Stimulated activated effector memory CD8-positive, alpha-beta T cell treated with anti-CD3 and anti-CD28 coated beads, Interleukin-12 subunit alpha, Interleukin-12 subunit beta, amount 100 ng/mL, for 72 hours (primary cell): ENCODE measurements around the gene IFIT2.

ENCODE experiments used
- ATAC-seq: fragments of 150-1000 bp; cut with Tn5 transposase; 2 replicates; pipeline ENCODE4 v1.10.0; 2021
- DNase-seq, 2 donors: peaks; one replicate each; pipeline ENCODE4 v3.0.0; 2021 to 2022; ENCODE audit warnings: low spot score in 2 of 2
- H3K27ac Mint-ChIP-seq: one replicate; pipeline ENCODE4 v1.8.0; 2022; ENCODE audit warnings: mild to moderate bottlenecking, mixed read lengths
- H3K36me3 Mint-ChIP-seq: one replicate; pipeline ENCODE4 v1.8.0; 2022; ENCODE audit warnings: mild to moderate bottlenecking, mixed read lengths
- H3K4me1 Mint-ChIP-seq: one replicate; pipeline ENCODE4 v1.8.0; 2022; ENCODE audit warnings: mixed read lengths
- H3K4me3 Mint-ChIP-seq: one replicate; pipeline ENCODE4 v1.8.0; 2022; ENCODE audit warnings: mild to moderate bottlenecking, mixed read lengths
- H3K9me3 Mint-ChIP-seq: one replicate; pipeline ENCODE4 v1.8.0; 2022; ENCODE audit warnings: mixed read lengths

Gene IFIT2

GRCh38 chr10:89296220-89296648 is 5.6 kb upstream of the IFIT2 start:
- ATAC-seq (no peak), DNase-seq (no peak)
- H3K9me3 Mint-ChIP-seq, result peaks cover 2% of the 10 kb centered on the region
- H3K4me3 Mint-ChIP-seq, result no peak overlapping the region
- no peak overlapping the region for H3K27ac Mint-ChIP-seq
- no peaks in the 10 kb centered on the region for H3K36me3 Mint-ChIP-seq
- peaks cover 18% of the 10 kb centered on the region for H3K4me1 Mint-ChIP-seq

GRCh38 chr10:89297356-89297755 is 4.5 kb upstream of the IFIT2 start:
- no peak overlapping the region for H3K27ac Mint-ChIP-seq
- H3K36me3 Mint-ChIP-seq, result no peaks in the 10 kb centered on the region
- peaks cover 2% of the 10 kb centered on the region for H3K9me3 Mint-ChIP-seq
- ATAC-seq (no peak), DNase-seq (no peak)
- no peak overlapping the region for H3K4me3 Mint-ChIP-seq
- peaks cover 29% of the 10 kb centered on the region for H3K4me1 Mint-ChIP-seq

- peaks cover 2% of the 10 kb centered on the region for H3K9me3 Mint-ChIP-seq
- peaks cover 32% of the 10 kb centered on the region for H3K4me1 Mint-ChIP-seq
- no peaks in the 10 kb centered on the region for H3K36me3 Mint-ChIP-seq
- ATAC-seq, result no peak
- no peak overlapping the region for H3K27ac Mint-ChIP-seq
- H3K4me3 Mint-ChIP-seq, result no peak overlapping the region
- DNase-seq, result no peak
Observed at GRCh38 chr10:89297791-89298190, 4.1 kb upstream of the IFIT2 start.

- H3K4me3 Mint-ChIP-seq, result no peak overlapping the region
Observed at GRCh38 chr10:89299031-89299430, 2.8 kb upstream of the IFIT2 start.

GRCh38 chr10:89301232-89301631 is 614 bp upstream of the IFIT2 start:
- Mint-ChIP-seq H3K9me3 (peaks cover 2% of the 10 kb centered on the region), H3K4me1 (peaks cover 34% of the 10 kb centered on the region), H3K36me3 (no peaks in the 10 kb centered on the region), H3K4me3 (peak overlapping the region; percentile 68), H3K27ac (peak overlapping the region; percentile 64)
- DNase-seq, result no peak
- peak; percentile 50 for ATAC-seq

More at GRCh38 chr10:89299031-89299430, 2.8 kb upstream of the IFIT2 start:
- H3K27ac Mint-ChIP-seq, result no peak overlapping the region
- ATAC-seq (no peak), DNase-seq (no peak)
- H3K9me3 Mint-ChIP-seq, result peaks cover 2% of the 10 kb centered on the region
- no peaks in the 10 kb centered on the region for H3K36me3 Mint-ChIP-seq
- H3K4me1 Mint-ChIP-seq, result peaks cover 44% of the 10 kb centered on the region

- ATAC-seq (no peak), DNase-seq (no peak)
- Mint-ChIP-seq H3K4me3 (peak overlapping the region; percentile 68), H3K36me3 (no peaks in the 10 kb centered on the region), H3K27ac (peak overlapping the region; percentile 64), H3K4me1 (peaks cover 34% of the 10 kb centered on the region), H3K9me3 (peaks cover 2% of the 10 kb centered on the region)
Observed at GRCh38 chr10:89302625-89303024, 779 bp downstream of the IFIT2 start.

GRCh38 chr10:89303161-89303560 is 1.3 kb downstream of the IFIT2 start:
- peaks cover 34% of the 10 kb centered on the region for H3K4me1 Mint-ChIP-seq
- H3K36me3 Mint-ChIP-seq, result no peaks in the 10 kb centered on the region
- DNase-seq (no peak), ATAC-seq (no peak)
- H3K27ac Mint-ChIP-seq, result no peak overlapping the region
- peak overlapping the region; percentile 68 for H3K4me3 Mint-ChIP-seq
- H3K9me3 Mint-ChIP-seq, result peaks cover 2% of the 10 kb centered on the region

- Mint-ChIP-seq H3K36me3 (no peaks in the 10 kb centered on the region), H3K4me3 (no peak overlapping the region), H3K4me1 (peaks cover 34% of the 10 kb centered on the region), H3K9me3 (no peaks in the 10 kb centered on the region), H3K27ac (no peak overlapping the region)
- ATAC-seq (no peak), DNase-seq (no peak)
Observed at GRCh38 chr10:89304026-89304425, 2.2 kb downstream of the IFIT2 start.

GRCh38 chr10:89304446-89304845 is 2.6 kb downstream of the IFIT2 start:
- no peak for ATAC-seq
- Mint-ChIP-seq H3K36me3 (no peaks in the 10 kb centered on the region), H3K4me1 (peaks cover 34% of the 10 kb centered on the region), H3K4me3 (no peak overlapping the region), H3K9me3 (no peaks in the 10 kb centered on the region), H3K27ac (no peak overlapping the region)
- DNase-seq, result no peak

- no peak for ATAC-seq
- H3K4me1 Mint-ChIP-seq, result peaks cover 34% of the 10 kb centered on the region
- no peaks in the 10 kb centered on the region for H3K36me3 Mint-ChIP-seq
Observed at GRCh38 chr10:89304925-89305324, 3.1 kb downstream of the IFIT2 start.

GRCh38 chr10:89305766-89306433 is 4.1 kb downstream of the IFIT2 start:
- Mint-ChIP-seq H3K36me3 (no peaks in the 10 kb centered on the region), H3K4me3 (no peak overlapping the region), H3K9me3 (no peaks in the 10 kb centered on the region), H3K4me1 (peaks cover 32% of the 10 kb centered on the region), H3K27ac (no peak overlapping the region)
- DNase-seq, result no peak
- no peak for ATAC-seq

More at GRCh38 chr10:89304925-89305324, 3.1 kb downstream of the IFIT2 start:
- Mint-ChIP-seq H3K4me3 (no peak overlapping the region), H3K27ac (no peak overlapping the region), H3K9me3 (no peaks in the 10 kb centered on the region)
- DNase-seq, result no peak

GRCh38 chr10:89306434-89307268 is 4.8 kb downstream of the IFIT2 start:
- Mint-ChIP-seq H3K4me3 (no peak overlapping the region), H3K9me3 (no peaks in the 10 kb centered on the region), H3K27ac (no peak overlapping the region), H3K4me1 (peaks cover 24% of the 10 kb centered on the region), H3K36me3 (no peaks in the 10 kb centered on the region)
- no peak for DNase-seq
- ATAC-seq, result no peak

GRCh38 chr10:89307269-89307577 is 5.4 kb downstream of the IFIT2 start:
- Mint-ChIP-seq H3K27ac (no peak overlapping the region), H3K36me3 (no peaks in the 10 kb centered on the region), H3K4me3 (no peak overlapping the region), H3K9me3 (no peaks in the 10 kb centered on the region), H3K4me1 (peaks cover 18% of the 10 kb centered on the region)
- DNase-seq (no peak), ATAC-seq (no peak)

- H3K27ac Mint-ChIP-seq, result no peak overlapping the region
- H3K9me3 Mint-ChIP-seq, result no peaks in the 10 kb centered on the region
- DNase-seq (no peak), ATAC-seq (no peak)
- H3K4me1 Mint-ChIP-seq, result peaks cover 10% of the 10 kb centered on the region
- H3K4me3 Mint-ChIP-seq, result no peak overlapping the region
- no peaks in the 10 kb centered on the region for H3K36me3 Mint-ChIP-seq
Observed at GRCh38 chr10:89308266-89308665, 6.4 kb downstream of the IFIT2 start.

GRCh38 chr10:89308736-89309135 is 6.9 kb downstream of the IFIT2 start:
- no peak for ATAC-seq
- DNase-seq, result no peak
- H3K9me3 Mint-ChIP-seq, result no peaks in the 10 kb centered on the region
- no peaks in the 10 kb centered on the region for H3K36me3 Mint-ChIP-seq
- peaks cover 5% of the 10 kb centered on the region for H3K4me1 Mint-ChIP-seq
- H3K27ac Mint-ChIP-seq, result no peak overlapping the region
- H3K4me3 Mint-ChIP-seq, result no peak overlapping the region
